Colonic mucosa (tissue), 4 donors: ENCODE results near the gene TMEM200A. TPM values are rescaled to one million over a fixed set of nuclear protein-coding genes. Genes with fewer than 3 reads are reported as not detected.

ENCODE experiments used
- DNase-seq: peaks from one replicate; pipeline ENCODE4 v3.0.0-alpha.2; 2020
- H3K27ac ChIP-seq: fragments of 200-600 bp; one replicate; pipeline ENCODE4 v1.8.0; 2021
- H3K27me3 ChIP-seq: fragments of 200-600 bp; one replicate; pipeline ENCODE4 v1.8.0; 2021
- H3K36me3 ChIP-seq: fragments of 200-600 bp; one replicate; pipeline ENCODE4 v1.8.0; 2021
- H3K4me1 ChIP-seq: fragments of 200-600 bp; one replicate; pipeline ENCODE4 v1.8.0; 2021; ENCODE audit warnings: mild to moderate bottlenecking
- H3K4me3 ChIP-seq: fragments of 200-600 bp; one replicate; pipeline ENCODE4 v1.8.0; 2021
- H3K9ac ChIP-seq, 2 donors: one replicate each; pipeline ENCODE4 v1.7.0; 2013; ENCODE audit warnings: control low read depth in 2 of 2, low read depth in 2 of 2, low read length in 2 of 2
- H3K9me3 ChIP-seq: fragments of 200-600 bp; one replicate; pipeline ENCODE4 v1.8.0; 2021
- intact Hi-C: fragments of 100-400 bp; cut with DNase I; formaldehyde crosslinking; loops from one replicate; pipeline ENCODE4 v1.14.1; 2022
- total RNA-seq, 2 donors: library from RNA; stranded (reverse); fragmentation: NEBNext Ultra II Directional in 1 of 2; extraction: Animal tissue kit (Norgen Biotek cat#: 25700) in 1 of 2; gene quantifications; one replicate each; pipeline ENCODE4 v1.2.1, GENCODE V29; 2021
- TF ChIP-seq, protein P1 (sequence below): fragments of 200-600 bp; IDR thresholded peaks from one replicate; pipeline ENCODE4 v1.8.0; 2022; ENCODE audit warnings: antibody characterized with exemption, mild to moderate bottlenecking
- donor health status: healthy.
- donor health status: DM: no; HTN: no; CAD: no.
- donor health status: DM: no; HTN: no; CAD: no.

The TMEM200A gene
- total RNA-seq, 2 donors from 2014 or later, result 20.4 to 51.4 TPM

DNA sequence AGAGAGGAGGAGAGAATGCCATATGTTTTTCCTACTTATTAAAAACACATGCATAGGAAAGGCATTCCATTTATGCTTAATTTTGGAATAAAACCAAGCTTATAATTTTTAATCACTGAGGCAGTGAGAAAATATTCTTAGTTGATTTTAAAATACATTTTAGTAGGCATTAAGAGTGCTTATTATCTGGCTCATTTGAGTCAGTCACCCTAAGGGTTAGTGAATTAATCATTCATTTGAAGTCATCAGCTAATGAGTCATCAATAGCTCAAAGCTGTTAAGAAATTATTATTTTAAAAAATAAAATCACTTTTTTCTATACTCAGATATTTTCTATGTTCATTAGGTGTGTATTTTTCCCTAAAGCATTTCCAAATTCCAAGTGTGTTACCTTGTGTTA lies 81.6 kb downstream of the TMEM200A start:
- no peaks in the 10 kb centered on the region for H3K9me3 ChIP-seq
- H3K27me3 ChIP-seq, result no peaks in the 10 kb centered on the region
- DNase-seq, result no peak
- H3K4me3 ChIP-seq, result no peak overlapping the region
- intact Hi-C loops, result no loop called here
- no peaks in the 10 kb centered on the region for H3K4me1 ChIP-seq
- H3K36me3 ChIP-seq, result no peaks in the 10 kb centered on the region
- TF ChIP-seq, protein P1, sequence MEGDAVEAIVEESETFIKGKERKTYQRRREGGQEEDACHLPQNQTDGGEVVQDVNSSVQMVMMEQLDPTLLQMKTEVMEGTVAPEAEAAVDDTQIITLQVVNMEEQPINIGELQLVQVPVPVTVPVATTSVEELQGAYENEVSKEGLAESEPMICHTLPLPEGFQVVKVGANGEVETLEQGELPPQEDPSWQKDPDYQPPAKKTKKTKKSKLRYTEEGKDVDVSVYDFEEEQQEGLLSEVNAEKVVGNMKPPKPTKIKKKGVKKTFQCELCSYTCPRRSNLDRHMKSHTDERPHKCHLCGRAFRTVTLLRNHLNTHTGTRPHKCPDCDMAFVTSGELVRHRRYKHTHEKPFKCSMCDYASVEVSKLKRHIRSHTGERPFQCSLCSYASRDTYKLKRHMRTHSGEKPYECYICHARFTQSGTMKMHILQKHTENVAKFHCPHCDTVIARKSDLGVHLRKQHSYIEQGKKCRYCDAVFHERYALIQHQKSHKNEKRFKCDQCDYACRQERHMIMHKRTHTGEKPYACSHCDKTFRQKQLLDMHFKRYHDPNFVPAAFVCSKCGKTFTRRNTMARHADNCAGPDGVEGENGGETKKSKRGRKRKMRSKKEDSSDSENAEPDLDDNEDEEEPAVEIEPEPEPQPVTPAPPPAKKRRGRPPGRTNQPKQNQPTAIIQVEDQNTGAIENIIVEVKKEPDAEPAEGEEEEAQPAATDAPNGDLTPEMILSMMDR, result no peak
- H3K9ac ChIP-seq, result no peak overlapping the region
- no peak overlapping the region for H3K27ac ChIP-seq

DNA sequence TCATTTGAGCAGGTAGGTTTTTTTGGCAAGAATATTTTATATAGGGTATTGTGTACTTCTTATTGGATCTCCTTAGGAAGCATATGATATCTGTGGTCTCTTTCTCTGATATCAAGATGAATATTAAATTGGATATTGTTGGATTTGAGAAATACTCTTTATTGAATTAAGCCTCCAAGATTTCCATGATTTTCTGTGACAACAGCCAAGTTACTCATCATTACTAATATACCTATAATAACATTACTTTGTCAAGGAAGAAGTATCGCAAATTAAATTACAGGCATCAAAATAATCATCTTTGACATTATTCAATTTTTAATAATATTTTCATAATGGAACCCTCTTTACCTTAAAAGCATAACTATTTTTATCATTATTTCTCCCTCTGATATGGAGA lies 86.5 kb downstream of the TMEM200A start:
- no peak overlapping the region for H3K27ac ChIP-seq
- H3K9ac ChIP-seq, result no peak overlapping the region
- intact Hi-C loops, result no loop called here
- no peak for DNase-seq
- no peaks in the 10 kb centered on the region for H3K9me3 ChIP-seq
- no peaks in the 10 kb centered on the region for H3K4me1 ChIP-seq
- H3K4me3 ChIP-seq, result no peak overlapping the region
- H3K36me3 ChIP-seq, result no peaks in the 10 kb centered on the region
- no peaks in the 10 kb centered on the region for H3K27me3 ChIP-seq
- TF ChIP-seq, protein P1, result no peak

DNA sequence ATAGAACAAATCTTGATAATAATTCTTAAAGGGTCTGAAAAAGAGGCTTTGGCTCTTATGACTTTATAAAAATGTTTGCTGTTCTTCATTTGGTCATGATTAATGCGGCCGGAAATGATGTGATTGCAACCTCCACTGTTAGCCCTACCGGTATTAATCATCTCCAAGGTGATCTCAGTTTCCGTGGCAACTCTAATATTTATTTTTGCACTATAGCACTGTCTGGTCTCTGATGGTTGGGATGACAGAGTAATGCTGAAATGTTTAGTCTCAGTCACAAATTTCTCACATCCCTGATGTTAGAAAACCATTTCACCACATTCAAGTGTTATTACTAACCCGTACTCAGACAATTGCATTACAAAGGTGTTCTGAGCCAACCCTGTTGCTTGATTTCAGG lies 87.4 kb downstream of the TMEM200A start:
- Histone ChIP-seq H3K4me3 (no peak overlapping the region), H3K36me3 (no peaks in the 10 kb centered on the region), H3K9me3 (no peaks in the 10 kb centered on the region), H3K27me3 (no peaks in the 10 kb centered on the region), H3K27ac (no peak overlapping the region), H3K4me1 (no peaks in the 10 kb centered on the region), H3K9ac (no peak overlapping the region)
- TF ChIP-seq, protein P1, result no peak
- DNase-seq, result no peak
- intact Hi-C loops, result no loop called here

DNA sequence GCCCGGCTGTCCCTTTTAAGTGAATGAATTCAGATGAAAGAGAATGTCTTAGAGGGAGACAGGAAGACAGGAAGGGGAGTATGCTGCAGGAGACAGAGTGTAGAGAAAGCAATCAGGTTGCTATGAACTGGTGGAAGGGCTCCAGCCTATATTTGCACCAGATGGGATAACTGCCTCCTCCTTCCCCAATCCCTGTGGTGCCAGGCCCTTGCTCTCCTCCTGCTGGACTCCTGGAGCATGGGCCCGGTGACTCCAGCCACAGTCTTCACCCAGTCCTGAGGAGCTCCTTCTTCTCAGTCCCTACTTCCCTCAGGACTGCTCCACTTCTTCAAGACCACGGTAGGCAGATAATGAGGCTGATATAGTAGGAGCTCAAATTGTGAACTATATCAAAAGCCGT lies 91.8 kb downstream of the TMEM200A start:
- TF ChIP-seq, protein P1, result no peak
- no peaks in the 10 kb centered on the region for H3K27me3 ChIP-seq
- H3K9ac ChIP-seq, result no peak overlapping the region
- no peaks in the 10 kb centered on the region for H3K4me1 ChIP-seq
- H3K27ac ChIP-seq, result no peak overlapping the region
- H3K9me3 ChIP-seq, result no peaks in the 10 kb centered on the region
- H3K36me3 ChIP-seq, result no peaks in the 10 kb centered on the region
- intact Hi-C loops, result no loop called here
- no peak for DNase-seq
- H3K4me3 ChIP-seq, result no peak overlapping the region

DNA sequence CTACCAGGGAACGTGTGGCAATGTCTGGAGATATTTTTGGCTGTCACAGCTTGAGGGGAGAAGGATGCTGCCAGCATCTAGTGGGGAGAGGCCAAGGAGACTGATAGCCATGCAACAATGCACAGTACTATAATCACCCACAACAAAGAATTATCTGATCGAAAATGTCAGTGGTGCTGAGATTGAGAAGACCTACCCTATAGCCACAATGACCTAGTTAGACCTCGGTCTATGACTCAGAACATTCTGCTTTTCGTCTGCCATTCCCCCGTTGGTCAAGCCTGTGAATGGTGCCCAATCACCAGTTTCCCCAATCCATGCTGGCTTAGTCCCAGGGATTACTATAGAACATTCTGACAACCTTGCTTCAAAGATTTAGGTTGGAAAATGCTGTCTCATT lies 93.5 kb downstream of the TMEM200A start:
- Histone ChIP-seq H3K9me3 (no peaks in the 10 kb centered on the region), H3K36me3 (no peaks in the 10 kb centered on the region), H3K27me3 (no peaks in the 10 kb centered on the region), H3K4me1 (no peaks in the 10 kb centered on the region), H3K4me3 (no peak overlapping the region), H3K9ac (no peak overlapping the region), H3K27ac (no peak overlapping the region)
- TF ChIP-seq, protein P1, result no peak
- no peak for DNase-seq
- intact Hi-C loops, result no loop called here

DNA sequence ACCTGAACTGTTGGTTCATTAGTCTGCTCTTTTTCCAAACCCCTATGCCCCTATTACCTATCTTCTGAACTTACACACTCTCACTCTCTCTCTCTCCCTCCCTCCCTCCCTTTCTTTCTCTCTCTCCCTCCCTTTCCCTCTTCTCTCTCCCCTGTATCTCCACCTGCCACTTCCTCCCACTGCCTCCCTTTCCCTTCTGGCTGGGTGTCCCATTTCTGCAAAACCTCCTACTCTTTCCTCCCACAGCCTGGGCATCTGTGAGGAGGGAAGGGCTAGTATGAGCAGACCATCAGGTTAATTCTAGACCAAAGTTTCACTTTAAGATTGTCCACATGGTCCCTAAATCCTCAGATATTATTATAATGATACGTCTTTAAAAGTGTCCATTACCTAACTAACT lies 95.1 kb downstream of the TMEM200A start:
- Histone ChIP-seq H3K27me3 (no peaks in the 10 kb centered on the region), H3K9me3 (no peaks in the 10 kb centered on the region), H3K27ac (no peak overlapping the region), H3K36me3 (no peaks in the 10 kb centered on the region), H3K4me3 (no peak overlapping the region), H3K9ac (no peak overlapping the region), H3K4me1 (no peaks in the 10 kb centered on the region)
- DNase-seq, result no peak
- intact Hi-C loops, result no loop called here
- TF ChIP-seq, protein P1, result no peak
